NCI-H524 (cell line): ENCODE results near the gene ABHD10.

Source experiments
- DNase-seq, 2 experiments: peaks; one replicate each; lab custom pipeline; 2025; lab: John Stamatoyannopoulos, UW

The ABHD10 gene

DNA sequence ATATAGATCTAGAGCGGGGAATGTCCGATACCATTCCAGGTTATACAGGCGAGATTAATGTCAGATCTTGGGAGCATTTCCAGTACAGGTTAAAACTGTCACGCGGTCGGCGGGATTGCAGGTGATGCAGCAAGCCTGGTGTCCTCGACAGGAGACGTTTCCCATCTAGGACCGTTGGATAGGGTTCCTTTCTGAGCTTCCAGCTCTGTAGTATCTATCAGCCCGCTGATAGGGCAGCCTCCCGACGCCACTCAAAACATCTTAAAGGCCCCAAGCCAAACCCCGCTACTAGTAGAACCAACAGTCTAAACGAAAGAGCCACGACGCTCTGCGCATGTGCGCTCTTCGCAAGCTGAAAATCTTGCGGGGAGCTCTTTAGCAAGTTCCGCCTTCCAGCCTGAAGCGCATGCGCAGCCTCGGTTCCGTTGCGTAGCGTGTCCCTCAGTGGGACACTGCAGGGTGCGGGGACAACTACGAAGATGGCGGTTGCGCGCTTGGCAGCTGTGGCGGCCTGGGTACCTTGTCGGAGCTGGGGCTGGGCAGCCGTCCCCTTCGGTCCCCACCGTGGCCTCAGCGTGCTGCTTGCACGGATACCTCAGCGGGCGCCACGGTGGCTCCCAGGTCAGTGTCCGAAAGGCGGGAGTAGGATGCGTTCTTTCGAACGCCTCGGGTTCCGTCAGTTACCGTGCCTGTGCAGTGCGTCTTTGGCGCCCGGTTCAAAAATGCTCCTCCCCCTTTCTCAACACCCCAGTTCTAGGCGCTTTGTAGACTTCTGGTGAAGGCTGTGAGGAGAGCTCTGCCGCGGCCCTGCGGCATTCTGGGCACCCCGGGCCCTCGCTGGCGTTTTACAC lies at the start of gene ABHD10:
Gene ABHD10 (plus strand): TSS at position 444 of the 851 bp plus-strand sequence. CDS start 36 bp downstream, at position 480.
- DNase-seq, result peak; percentile 100

- DNase-seq, result no peak
These were observed 49.3 kb upstream of the ABHD10 start for GRCh38 chr3:111929484-111929883.

GRCh38 chr3:111932946-111933345 lies 45.9 kb upstream of the ABHD10 start:
- no peak for DNase-seq

DNA sequence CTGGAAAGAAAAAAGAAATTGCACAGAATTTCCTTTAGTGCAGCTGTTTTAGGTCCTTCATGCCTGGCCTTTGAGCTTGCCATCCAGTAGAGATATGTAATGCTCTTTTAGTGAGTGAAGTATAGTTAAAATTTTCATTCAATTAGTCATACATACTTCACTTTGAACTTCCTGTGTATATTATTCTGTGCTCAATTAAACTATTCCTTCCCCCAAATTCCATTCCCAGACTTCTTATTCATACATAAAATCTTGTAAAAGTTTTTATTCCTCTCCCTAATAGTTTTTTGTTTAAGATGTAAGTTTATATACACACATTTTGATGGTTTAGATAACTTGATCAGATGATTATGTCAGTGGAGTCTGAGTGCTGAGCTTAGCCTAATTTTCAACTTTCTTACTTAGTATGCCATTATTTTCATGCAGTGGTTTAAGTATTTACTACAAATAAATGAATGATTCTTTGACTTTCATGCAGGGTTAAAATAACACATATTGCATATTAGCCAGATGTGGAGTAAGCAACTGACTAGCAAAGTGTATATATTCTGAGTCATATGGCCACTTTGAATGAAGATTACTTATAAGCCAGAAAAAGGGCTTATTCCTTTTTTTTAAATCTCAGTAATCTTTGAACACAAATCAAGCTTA lies 42.5 kb upstream of the ABHD10 start:
- DNase-seq, result no peak

DNA sequence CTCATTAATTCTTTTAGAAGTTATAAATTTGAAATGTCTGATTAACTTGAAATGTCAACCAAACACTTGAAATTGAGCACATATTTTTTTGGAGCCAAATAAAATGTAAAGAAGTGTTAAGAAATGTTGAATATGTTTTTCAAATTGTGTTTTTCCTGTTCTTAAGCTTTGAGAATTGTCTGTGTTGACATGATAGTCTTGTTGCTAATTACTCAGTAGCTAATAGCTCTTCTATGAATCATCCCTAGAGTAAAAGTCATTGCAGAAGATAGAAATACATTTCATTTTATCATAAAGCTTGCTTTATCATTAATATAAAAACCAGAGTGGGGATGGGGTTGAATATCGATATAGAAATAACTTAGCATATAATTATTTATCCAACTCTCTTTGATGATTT lies 41.9 kb upstream of the ABHD10 start:
- DNase-seq, result no peak

DNA sequence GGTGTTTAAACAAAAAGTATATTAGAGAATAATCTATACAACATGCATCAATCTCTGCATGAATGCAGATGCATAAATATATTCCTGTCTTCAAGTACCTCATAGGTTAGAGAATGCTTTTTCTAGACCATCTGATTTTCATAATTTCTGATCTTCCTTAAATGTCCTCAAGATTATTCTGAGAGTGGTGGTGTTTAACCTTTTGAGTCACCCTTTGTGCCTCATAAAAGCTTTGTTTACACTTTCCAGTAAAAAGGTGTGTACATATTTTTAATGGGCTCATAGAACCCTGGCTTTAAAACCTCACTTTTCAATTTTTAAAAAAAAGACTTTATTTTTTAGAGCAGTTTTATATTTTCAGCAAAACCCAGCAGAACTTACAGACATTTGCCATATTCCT lies 41.0 kb upstream of the ABHD10 start:
- no peak for DNase-seq

DNA sequence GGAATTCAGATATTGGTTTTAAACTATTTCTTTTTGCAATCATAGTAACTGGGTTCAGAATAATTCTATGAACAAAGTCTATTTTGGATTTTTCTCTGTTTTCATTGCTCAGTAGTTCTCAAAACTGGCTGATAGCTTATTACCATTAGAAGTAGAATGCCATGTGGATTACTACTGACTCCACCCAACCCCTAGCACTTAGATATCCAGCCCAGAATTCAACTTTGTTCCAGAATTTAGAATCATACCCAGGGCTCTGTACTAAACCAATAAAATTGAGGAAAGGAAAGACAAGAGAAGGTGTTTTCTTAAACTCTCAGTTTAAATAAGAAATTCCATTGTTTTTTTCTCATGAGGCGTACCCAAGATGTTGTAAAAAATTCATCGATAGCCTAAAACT lies 39.0 kb upstream of the ABHD10 start:
- DNase-seq, result no peak

DNA sequence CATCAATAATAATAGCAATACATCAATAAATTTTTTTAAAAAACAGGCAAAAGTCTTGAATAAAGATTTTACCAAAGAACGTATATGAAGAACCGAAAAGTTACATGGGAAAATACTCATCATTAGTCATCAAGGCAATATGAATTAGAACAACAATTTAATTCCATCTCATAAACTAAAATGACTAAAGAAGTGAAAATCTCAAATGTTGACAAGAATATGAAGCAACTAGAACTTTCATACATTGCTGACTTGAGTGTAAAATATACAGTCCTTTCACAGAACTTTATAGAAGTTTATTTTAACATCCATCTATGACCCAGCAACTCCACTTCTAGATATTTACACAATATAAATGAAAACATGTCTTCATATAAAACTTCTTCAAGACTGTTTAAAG lies 35.3 kb upstream of the ABHD10 start:
- no peak for DNase-seq

- DNase-seq, result no peak
These were observed 34.5 kb upstream of the ABHD10 start for GRCh38 chr3:111944372-111944771.

DNA sequence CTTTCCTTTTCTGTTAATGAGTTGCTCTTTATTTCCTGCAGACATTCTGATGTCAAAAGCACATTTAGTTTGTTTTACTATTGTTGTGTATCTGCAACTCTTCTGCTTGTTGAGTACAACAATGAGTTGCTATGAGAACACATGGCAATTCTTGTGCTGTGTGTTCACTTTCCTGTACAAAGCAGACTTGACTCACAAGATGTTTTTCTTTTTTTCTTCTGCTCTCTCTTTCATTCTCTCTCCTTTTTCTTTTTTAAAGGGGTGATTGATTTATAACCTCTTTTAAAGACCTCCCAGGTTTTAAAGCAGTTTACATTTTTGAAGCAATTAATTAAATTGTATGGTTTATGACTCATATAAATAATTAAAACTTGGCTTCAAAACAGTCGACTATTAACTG lies 31.6 kb upstream of the ABHD10 start:
- no peak for DNase-seq

- no peak for DNase-seq
These were observed 30.0 kb upstream of the ABHD10 start for GRCh38 chr3:111948786-111949185.

GRCh38 chr3:111949712-111950111 lies 29.1 kb upstream of the ABHD10 start:
- no peak for DNase-seq

DNA sequence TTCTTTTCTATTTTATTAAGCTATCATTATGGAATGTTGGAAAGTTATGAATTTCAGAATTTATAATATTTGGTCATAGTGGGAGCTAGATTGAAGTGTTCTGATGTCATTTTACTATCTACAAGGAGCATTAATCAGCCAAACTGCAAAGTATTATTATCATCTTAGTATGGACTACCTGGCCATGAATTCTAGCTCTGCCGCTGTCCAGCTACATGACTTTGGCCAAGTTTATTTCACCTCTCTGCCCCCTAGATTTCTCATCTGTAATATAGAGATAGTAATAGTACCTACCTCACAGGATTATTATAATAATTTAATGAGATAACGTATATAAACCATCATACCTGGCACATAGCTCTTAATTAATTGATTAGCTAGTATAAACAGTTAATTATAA lies 27.8 kb upstream of the ABHD10 start:
- DNase-seq, result no peak

- DNase-seq, result no peak
These were observed 26.7 kb upstream of the ABHD10 start for GRCh38 chr3:111952086-111952485.

DNA sequence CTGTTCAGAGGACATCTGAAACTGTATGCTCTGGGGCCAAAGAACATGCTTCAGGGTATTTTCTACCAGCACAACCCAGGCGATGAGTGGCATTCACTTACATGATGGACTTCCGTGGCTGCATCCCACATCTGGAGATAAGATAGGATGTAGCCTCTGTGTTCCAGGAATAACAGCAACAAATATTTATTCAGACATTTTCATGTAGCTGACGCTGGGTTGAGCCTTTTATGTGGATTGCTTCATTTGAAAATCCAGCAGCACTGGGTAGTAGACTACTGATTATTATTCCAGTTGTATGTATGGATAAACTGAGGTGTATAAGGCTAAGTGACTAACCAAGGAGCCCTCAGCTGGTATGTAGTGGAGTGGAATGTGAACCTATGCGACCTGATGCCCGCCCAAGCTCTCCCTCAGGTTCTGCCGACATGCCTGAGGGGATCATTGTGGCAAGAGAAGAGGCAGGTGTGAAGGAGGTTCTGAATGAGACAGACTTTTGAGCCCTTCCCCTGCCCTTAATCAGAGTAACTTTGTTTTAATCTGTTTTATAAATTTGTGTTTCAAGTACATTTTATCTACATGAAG lies 25.9 kb upstream of the ABHD10 start:
- no peak for DNase-seq

DNA sequence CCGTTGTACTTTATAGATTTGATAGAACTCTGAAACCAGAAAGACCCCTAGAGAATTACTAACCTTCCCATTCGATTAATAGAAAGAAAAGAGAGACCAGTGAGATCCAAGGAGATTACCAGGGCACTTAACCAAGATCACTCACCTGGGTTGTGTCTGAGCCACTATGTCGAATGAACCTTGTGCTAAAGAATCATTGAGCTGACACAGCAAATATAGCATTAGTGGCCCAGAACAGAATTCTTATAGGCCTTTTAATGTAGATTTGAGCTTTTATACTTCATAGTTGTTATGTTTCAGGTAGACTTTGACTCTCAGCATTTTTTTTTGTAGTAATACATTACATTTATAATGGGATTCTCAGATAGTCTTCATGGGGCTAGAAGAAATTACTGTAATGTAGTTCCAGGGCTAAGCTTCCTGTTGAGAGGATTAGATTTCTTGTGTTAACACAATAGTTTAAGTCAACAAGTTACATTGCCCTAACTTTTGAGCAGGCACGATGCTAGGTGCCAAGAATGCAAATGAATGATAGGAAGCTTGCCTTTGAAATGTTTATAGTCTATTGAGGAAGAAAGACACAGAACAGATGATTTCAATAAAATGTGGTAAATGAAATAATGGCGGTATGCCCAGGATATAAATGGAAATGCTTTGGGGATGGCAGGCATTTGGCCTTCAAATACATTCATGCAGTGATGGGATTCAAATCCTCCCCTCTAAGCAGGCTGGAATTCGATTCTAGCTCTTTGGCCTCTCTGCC lies 24.4 kb upstream of the ABHD10 start:
- DNase-seq, result no peak

- no peak for DNase-seq
These were observed 22.9 kb upstream of the ABHD10 start for GRCh38 chr3:111955876-111956275.

GRCh38 chr3:111956449-111956848 lies 22.4 kb upstream of the ABHD10 start:
- no peak for DNase-seq

DNA sequence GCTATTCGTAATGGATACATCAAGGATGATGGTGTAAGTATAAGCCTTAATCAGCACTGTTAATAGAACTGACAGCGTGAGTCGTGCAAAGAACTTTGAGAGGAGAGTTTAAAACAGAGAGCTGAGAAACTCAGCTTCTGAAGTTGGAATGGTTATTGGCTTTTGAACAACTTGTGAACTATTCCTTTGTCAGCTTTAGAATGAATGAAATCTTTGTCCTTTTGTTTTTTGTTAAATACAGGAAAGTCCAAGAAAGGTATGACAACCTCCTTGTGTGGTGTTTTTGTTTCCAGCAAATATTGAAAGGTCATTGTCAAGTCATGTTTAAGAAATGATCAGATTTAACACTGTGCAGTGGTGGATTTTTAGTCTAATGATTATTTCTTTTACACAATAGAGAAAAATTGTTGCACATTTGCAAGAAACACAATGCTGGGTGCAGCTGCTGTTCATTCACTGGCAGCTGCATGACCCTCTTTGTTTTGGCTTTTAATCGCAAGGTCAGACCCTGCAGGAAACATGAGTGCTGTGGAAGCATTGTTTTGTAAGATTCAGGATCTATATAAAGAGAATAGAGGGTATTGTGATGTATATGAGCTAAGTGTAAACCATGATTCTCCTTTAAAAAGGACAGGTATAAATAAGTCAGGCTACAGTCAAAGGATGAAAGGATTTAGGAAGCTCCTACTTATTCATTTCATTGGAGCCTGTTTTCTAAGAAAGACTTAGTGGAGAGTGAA lies 21.7 kb upstream of the ABHD10 start:
- DNase-seq, result no peak

DNA sequence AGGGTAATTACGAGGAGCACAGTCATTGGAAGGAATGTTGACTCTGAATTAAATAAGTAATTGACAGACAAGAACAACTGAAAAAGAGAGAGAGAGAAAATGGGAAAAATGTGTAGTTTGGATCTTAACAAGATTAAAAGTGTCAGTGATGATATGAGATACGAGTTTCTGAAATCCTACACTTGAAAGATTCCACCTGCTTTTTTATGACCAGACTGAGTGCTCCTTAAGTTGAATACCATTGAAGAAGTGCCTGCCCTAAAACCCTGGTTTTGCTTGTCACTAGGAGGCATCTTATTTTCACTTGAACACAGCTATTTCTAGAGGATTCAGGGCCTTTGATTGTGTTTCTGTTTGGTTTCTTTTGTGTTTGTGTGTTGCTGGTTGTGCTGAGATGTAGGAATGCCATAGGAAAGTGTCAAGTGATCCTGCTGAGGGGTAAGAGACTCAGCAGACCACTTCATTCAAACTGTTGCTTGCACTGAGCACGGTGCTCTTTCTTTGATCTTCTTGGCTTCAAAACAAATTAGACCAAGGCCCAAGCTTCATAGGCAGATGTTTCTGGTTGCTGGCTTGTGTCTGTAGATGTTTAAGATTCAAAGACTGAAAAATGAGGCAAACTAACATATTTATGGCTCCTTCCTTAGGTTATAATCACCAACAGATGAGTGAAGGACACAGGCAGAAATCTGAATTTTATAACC lies 17.2 kb upstream of the ABHD10 start:
- peak in 1 of 2 experiments; percentile 11 for DNase-seq

- DNase-seq, result no peak
These were observed 15.4 kb upstream of the ABHD10 start for GRCh38 chr3:111963424-111963823.
